Left lung (tissue), 10 donors: ENCODE data around the gene AKT3. TPM values are rescaled to one million over a fixed set of nuclear protein-coding genes. Genes with fewer than 3 reads are reported as not detected.
"Not testable (repeated sequence)": the region's sequence is repeated elsewhere in the genome, so short reads cannot be mapped to it uniquely, and the experiment has no call there.

Experiments used
- ATAC-seq: fragments of 200-7000 bp; cut with Tn5 transposase; one replicate; pipeline ENCODE4 v1.9.1; 2020; ENCODE audit warnings: moderate library complexity
- DNase-seq, 4 donors: peaks; one replicate each; pipeline ENCODE4 v3.0.0-alpha.2; 2013 to 2020
- H3K27ac ChIP-seq, 2 donors: fragments of 200-600 bp; sonication (generic) in 1 of 2; one replicate each; pipeline versions ENCODE4 v1.5.0 to v1.8.0; 2020 to 2021
- H3K27me3 ChIP-seq, 2 donors: fragments of 200-600 bp; sonication (generic) in 1 of 2; one replicate each; pipeline versions ENCODE4 v1.5.0 to v1.8.0; 2020 to 2021
- H3K36me3 ChIP-seq, 2 donors: fragments of 200-600 bp; sonication (generic) in 1 of 2; one replicate each; pipeline versions ENCODE4 v1.5.0 to v1.8.0; 2020 to 2021
- H3K4me1 ChIP-seq, 2 donors: fragments of 200-600 bp; one replicate each; pipeline ENCODE4 v1.8.0; 2021
- H3K4me3 ChIP-seq, 2 donors: fragments of 200-600 bp; sonication (generic) in 1 of 2; one replicate each; pipeline versions ENCODE4 v1.5.0 to v1.8.0; 2020 to 2021; ENCODE audit warnings: mild to moderate bottlenecking in 1 of 2
- H3K9me3 ChIP-seq, 2 donors: fragments of 200-600 bp; sonication (generic) in 1 of 2; one replicate each; pipeline versions ENCODE4 v1.5.0 to v1.8.0; 2020 to 2021
- CTCF ChIP-seq, 2 donors: fragments of 200-600 bp; sonication (generic) in 1 of 2; IDR thresholded peaks; one replicate each; pipeline versions ENCODE4 v1.5.0 to v1.8.0; 2021; ENCODE audit warnings: antibody characterized with exemption in 2 of 2
- intact Hi-C, 2 donors: fragments of 100-400 bp; cut with DNase I; formaldehyde crosslinking; loops; one replicate each; pipeline versions ENCODE4 v1.11.2 to v1.14.2; 2022
- polyA plus RNA-seq, 6 donors: library from polyadenylated mRNA; unstranded; fragments of 120-200 nt; gene quantifications; one replicate each; pipeline ENCODE4 v1.2.1, GENCODE V29; 2013; ENCODE audit not compliant: insufficient read length in 6 of 6
- total RNA-seq, 2 donors: library from RNA; stranded (reverse); fragmentation: NEBNext Ultra II Directional; extraction: Animal tissue kit (Norgen Biotek cat#: 25700); gene quantifications; one replicate each; pipeline ENCODE4 v1.2.1, GENCODE V29; 2021
- donor health status: DM: no; HTN: yes; CAD: no.
- donor health status: DM: no; HTN: no; CAD: no.

AKT3 gene
- total and polyA plus RNA-seq, 8 donors, result 24.1 to 44.9 (median 29.4) TPM

GRCh38 chr1:243663651-243664050, 186.4 kb downstream of the AKT3 start:
- Histone ChIP-seq H3K4me3 (no peak overlapping the region), H3K36me3 (peaks cover 0 to 4% of the 10 kb centered on the region in 2 donors), H3K9me3 (peaks cover 0 to 2% of the 10 kb centered on the region in 2 donors), H3K27ac (no peak overlapping the region), H3K4me1 (no peaks in the 10 kb centered on the region), H3K27me3 (no peaks in the 10 kb centered on the region)
- ATAC-seq (no peak), DNase-seq (no peak)
- intact Hi-C loops, result no loop called here
- TF ChIP-seq CTCF (IDR thresholded peaks at IDR 0.05), result no peak

- H3K4me3 ChIP-seq, H3K4me1 ChIP-seq, H3K36me3 ChIP-seq, H3K27ac ChIP-seq, DNase-seq, H3K9me3 ChIP-seq, H3K27me3 ChIP-seq, intact Hi-C loops, ATAC-seq: not testable (repeated sequence)
Observed at GRCh38 chr1:243662169-243662568, 187.9 kb downstream of the AKT3 start.

GRCh38 chr1:243658594-243659105, 191.4 kb downstream of the AKT3 start:
- intact Hi-C loops, result no loop called here

GRCh38 chr1:243657793-243658192, 192.2 kb downstream of the AKT3 start:
- H3K27me3 ChIP-seq, result no peaks in the 10 kb centered on the region
- intact Hi-C loops, result no loop called here
- no peak overlapping the region for H3K4me3 ChIP-seq
- no peak for TF ChIP-seq CTCF (IDR thresholded peaks at IDR 0.05)
- H3K36me3 ChIP-seq, result no peaks in the 10 kb centered on the region
- no peaks in the 10 kb centered on the region for H3K4me1 ChIP-seq
- no peak overlapping the region for H3K27ac ChIP-seq
- no peak for DNase-seq
- ATAC-seq, result no peak
- peaks cover 0 to 2% of the 10 kb centered on the region in 2 donors for H3K9me3 ChIP-seq

More at GRCh38 chr1:243658594-243659105, 191.4 kb downstream of the AKT3 start:
- no peaks in the 10 kb centered on the region for H3K4me1 ChIP-seq
- no peaks in the 10 kb centered on the region for H3K36me3 ChIP-seq
- no peak for TF ChIP-seq CTCF (IDR thresholded peaks at IDR 0.05)
- DNase-seq, result no peak
- H3K9me3 ChIP-seq, result peaks cover 0 to 2% of the 10 kb centered on the region in 2 donors
- H3K27me3 ChIP-seq, result no peaks in the 10 kb centered on the region
- no peak overlapping the region for H3K4me3 ChIP-seq
- ATAC-seq, result no peak
- no peak overlapping the region for H3K27ac ChIP-seq

GRCh38 chr1:243649530-243649929, 200.5 kb downstream of the AKT3 start:
- H3K4me1 ChIP-seq, intact Hi-C loops, H3K27ac ChIP-seq, H3K27me3 ChIP-seq, ATAC-seq, H3K4me3 ChIP-seq, H3K36me3 ChIP-seq, DNase-seq: not testable (repeated sequence)
- H3K9me3 ChIP-seq, result peaks cover 0 to 14% of the 10 kb centered on the region in 2 donors

- Histone ChIP-seq H3K4me1 (no peaks in the 10 kb centered on the region), H3K9me3 (peaks cover 0 to 14% of the 10 kb centered on the region in 2 donors), H3K36me3 (no peaks in the 10 kb centered on the region), H3K4me3 (no peak overlapping the region), H3K27ac (no peak overlapping the region), H3K27me3 (no peaks in the 10 kb centered on the region)
- ATAC-seq (no peak), DNase-seq (no peak)
- intact Hi-C loops, result no loop called here
- TF ChIP-seq CTCF (IDR thresholded peaks at IDR 0.05), result no peak
Observed at GRCh38 chr1:243646841-243647240, 203.2 kb downstream of the AKT3 start.
